ENCODE results near the gene SP2. TPM values are rescaled to one million over a fixed set of nuclear protein-coding genes. Genes with fewer than 3 reads are reported as not detected.

SP2 gene
- polyA plus RNA-seq (2013, experiment 1 of 2): 12.2 TPM
- 10.9 TPM for polyA plus RNA-seq (2013, experiment 2 of 2)

DNA sequence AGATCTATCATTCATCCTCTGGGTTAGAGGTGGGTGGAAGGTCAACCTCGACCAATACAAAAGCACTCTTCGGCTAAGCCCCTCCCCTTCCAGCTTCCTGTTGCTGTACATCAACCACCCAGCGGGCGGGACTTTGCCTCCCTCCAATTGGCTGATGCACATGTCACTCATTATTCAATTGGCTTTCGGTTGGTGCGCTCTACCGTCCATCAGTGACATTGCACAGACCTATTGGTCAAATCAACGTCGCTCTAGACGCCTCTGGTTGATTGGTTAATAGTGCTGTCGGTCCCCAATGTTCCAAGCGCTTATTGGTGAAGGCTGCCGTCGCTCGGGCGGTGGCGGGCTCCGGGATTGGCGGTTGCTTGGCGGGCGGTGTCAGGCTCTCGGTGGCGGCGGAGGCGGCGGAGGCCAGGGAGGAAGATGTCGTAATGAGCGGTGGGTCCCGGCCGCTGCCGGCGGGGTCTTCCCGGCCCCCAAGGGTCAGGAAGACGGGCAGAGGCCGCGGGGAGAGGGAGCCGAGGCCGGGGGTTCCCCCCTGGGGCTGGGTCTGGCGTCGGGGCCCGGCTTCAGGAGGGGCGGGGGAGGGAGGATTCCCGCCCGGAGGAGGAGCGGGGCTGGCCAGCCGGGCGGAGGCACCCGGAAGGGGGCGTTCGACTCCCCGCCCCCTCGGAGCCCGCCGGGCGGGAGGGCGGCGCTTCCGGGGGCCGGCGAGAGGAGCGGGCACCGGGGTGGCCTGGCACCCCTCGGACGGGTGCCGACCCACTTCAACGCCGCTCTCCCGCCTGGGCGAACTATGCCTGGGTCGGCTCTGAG is at the start of gene SP2:
Gene SP2, plus strand, starts transcription at position 381 of the 816 bp plus-strand sequence. Its CDS starts 51 bp downstream, at position 432.
- H3K9ac ChIP-seq (ENCODE audit: low read depth, low read length): peak within 1 kb of the TSS; percentile 91
- no peaks in the 10 kb centered on the region for H3K9me3 ChIP-seq (ENCODE audit: insufficient read depth, low read depth, low read length)
- H3K27ac ChIP-seq (ENCODE audit: low read depth, low read length): peak within 1 kb of the TSS; percentile 87
- H3K27me3 ChIP-seq (ENCODE audit: insufficient read depth, low read length): no peaks in the 10 kb centered on the region
- H3K36me3 ChIP-seq (ENCODE audit: insufficient read depth, low read length): no peaks in the 10 kb centered on the region
- H3K4me3 ChIP-seq (ENCODE audit: low read length): peak within 1 kb of the TSS; percentile 94
- under 1% methylated on average over 70 of the region's 70 CpGs for WGBS
- H3K4me1 ChIP-seq (ENCODE audit: insufficient read depth, low read length): peaks cover 23% of the 10 kb centered on the region

DNA sequence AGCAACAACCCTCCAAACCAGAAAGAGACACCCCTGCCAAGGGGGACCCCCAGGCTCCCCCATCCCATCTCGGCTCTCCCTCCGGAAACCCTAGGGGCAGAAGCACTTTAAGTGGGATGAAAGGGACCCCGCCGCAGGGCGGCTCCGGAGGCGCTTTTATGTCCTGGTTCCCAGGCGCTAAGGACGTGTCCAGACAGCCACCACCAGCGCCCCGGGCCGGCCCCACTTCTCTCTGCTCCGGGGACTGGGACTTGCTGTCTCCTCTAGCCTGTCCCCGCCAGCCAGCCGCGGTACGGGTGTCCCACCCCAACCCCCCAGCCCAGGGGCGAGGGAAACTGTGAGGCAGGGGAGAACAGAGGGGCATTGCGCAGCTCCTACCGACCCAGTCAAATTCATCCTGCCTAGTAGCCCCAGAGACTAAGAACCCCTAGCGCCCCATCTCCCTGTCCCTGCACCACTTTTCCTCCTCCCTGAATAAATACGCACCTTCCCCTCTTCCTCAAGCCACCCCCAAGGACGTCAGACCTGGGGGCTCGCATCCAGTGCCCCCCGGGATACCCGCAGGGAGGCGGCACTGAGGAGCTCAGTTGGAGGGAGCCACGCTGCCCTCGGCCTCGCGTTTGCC is 49.2 kb upstream of the SP2 start:
- WGBS: 43% methylated on average over 31 of the region's 31 CpGs
- Histone ChIP-seq H3K27me3 (ENCODE audit: insufficient read depth, low read length) (peaks cover 68% of the 10 kb centered on the region), H3K4me3 (ENCODE audit: low read length) (peak overlapping the region; percentile 44)

GRCh38 chr17:47847341-47848197 is 48.5 kb upstream of the SP2 start:
- Histone ChIP-seq H3K36me3 (ENCODE audit: insufficient read depth, low read length) (no peaks in the 10 kb centered on the region), H3K9ac (ENCODE audit: low read depth, low read length) (no peak overlapping the region), H3K27me3 (ENCODE audit: insufficient read depth, low read length) (peaks cover 75% of the 10 kb centered on the region), H3K9me3 (ENCODE audit: insufficient read depth, low read depth, low read length) (no peaks in the 10 kb centered on the region), H3K27ac (ENCODE audit: low read depth, low read length) (no peak overlapping the region), H3K4me3 (ENCODE audit: low read length) (peak overlapping the region; percentile 44), H3K4me1 (ENCODE audit: insufficient read depth, low read length) (peaks cover 15% of the 10 kb centered on the region)
- 31% methylated on average over 71 of the region's 71 CpGs for WGBS

More for the DNA sequence above, 49.2 kb upstream of the SP2 start:
- no peaks in the 10 kb centered on the region for H3K9me3 ChIP-seq (ENCODE audit: insufficient read depth, low read depth, low read length)
- H3K4me1 ChIP-seq (ENCODE audit: insufficient read depth, low read length): peaks cover 9% of the 10 kb centered on the region
- no peak overlapping the region for H3K27ac ChIP-seq (ENCODE audit: low read depth, low read length)
- no peaks in the 10 kb centered on the region for H3K36me3 ChIP-seq (ENCODE audit: insufficient read depth, low read length)
- H3K9ac ChIP-seq (ENCODE audit: low read depth, low read length): no peak overlapping the region

- Histone ChIP-seq H3K27ac (ENCODE audit: low read depth, low read length) (no peak overlapping the region), H3K4me1 (ENCODE audit: insufficient read depth, low read length) (peaks cover 15% of the 10 kb centered on the region), H3K36me3 (ENCODE audit: insufficient read depth, low read length) (no peaks in the 10 kb centered on the region), H3K4me3 (ENCODE audit: low read length) (peak overlapping the region; percentile 44), H3K27me3 (ENCODE audit: insufficient read depth, low read length) (peaks cover 81% of the 10 kb centered on the region), H3K9me3 (ENCODE audit: insufficient read depth, low read depth, low read length) (no peaks in the 10 kb centered on the region), H3K9ac (ENCODE audit: low read depth, low read length) (no peak overlapping the region)
- 47% methylated on average over 23 of the region's 23 CpGs for WGBS
These were observed 47.9 kb upstream of the SP2 start for GRCh38 chr17:47848198-47848513.

DNA sequence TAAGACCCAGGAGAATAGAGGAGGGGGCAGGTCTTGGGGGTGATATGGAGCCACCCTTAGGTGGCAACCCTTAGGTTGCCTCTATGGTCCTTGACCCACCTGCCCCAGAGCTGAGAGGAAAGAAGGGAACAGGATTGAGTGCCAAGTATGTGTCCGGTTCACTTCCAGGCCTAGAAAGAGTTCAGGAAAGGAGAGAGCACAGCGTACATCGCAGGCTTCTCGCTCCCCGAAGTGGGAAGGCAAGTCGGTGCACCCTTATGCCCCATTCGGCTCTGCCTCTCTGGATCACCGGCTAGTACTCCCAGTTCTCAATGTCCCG is 45.7 kb upstream of the SP2 start:
- Histone ChIP-seq H3K4me3 (ENCODE audit: low read length) (peak overlapping the region; percentile 58), H3K27me3 (ENCODE audit: insufficient read depth, low read length) (peaks cover 98% of the 10 kb centered on the region), H3K36me3 (ENCODE audit: insufficient read depth, low read length) (no peaks in the 10 kb centered on the region), H3K9me3 (ENCODE audit: insufficient read depth, low read depth, low read length) (no peaks in the 10 kb centered on the region), H3K27ac (ENCODE audit: low read depth, low read length) (no peak overlapping the region), H3K4me1 (ENCODE audit: insufficient read depth, low read length) (peaks cover 6% of the 10 kb centered on the region), H3K9ac (ENCODE audit: low read depth, low read length) (peak overlapping the region; percentile 64)
- 17% methylated on average over 9 of the region's 9 CpGs for WGBS

DNA sequence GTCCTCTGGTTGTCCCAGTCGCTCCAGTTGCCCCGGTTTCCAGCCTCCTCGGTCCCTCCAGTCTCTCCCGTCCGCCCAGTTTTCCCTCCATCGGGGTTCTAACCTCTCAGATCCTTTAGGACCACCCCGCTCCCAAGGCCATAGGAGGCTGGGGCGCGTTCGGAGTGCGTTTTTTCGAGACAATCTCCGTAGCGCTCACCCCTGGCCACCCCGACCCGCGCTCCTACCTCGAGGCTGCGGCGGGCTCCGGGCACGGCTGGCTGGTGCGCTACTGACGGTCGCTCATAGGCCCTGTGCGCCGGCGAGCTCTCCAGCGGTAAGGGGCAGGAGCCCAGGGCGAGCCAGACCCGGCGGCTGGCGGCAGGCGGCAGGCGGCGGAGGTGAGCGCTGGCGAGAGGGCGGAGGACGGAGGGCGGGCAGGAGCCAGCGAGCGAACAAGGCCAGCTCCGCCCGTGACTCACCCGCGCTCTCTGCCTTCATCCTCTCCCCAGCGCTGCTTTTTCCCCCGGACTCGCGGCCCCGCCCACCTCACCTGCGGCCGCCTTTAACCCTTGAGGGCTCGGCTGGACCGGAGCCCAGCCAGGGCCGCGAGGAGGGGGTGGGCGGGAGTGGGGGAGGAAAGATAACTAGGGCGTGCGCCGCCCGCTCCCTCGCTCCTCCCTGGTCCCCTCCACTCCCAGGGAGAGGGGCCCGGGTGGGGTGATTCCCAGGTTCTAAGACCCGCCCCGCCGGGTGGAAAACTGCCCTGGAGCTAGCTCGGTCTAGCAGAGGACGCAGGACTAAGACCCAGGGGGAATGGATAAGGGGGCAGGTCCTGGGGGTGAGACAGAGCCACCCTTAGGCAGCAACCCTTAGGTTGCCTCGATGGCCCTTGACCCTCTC is 45.1 kb upstream of the SP2 start, which contains the start of gene SP6:
Gene SP6, minus strand, starts transcription at position 472 of the 882 bp plus-strand sequence. CDS start 2,734 bp downstream, outside the sequence.
- WGBS: under 1% methylated on average over 62 of the region's 71 CpGs
- peaks cover 98% of the 10 kb centered on the region for H3K27me3 ChIP-seq (ENCODE audit: insufficient read depth, low read length)
- H3K4me3 ChIP-seq (ENCODE audit: low read length): peak within 1 kb of the TSS; percentile 58
- H3K36me3 ChIP-seq (ENCODE audit: insufficient read depth, low read length): no peaks in the 10 kb centered on the region
- peaks cover 10% of the 10 kb centered on the region for H3K4me1 ChIP-seq (ENCODE audit: insufficient read depth, low read length)
- no peak within 1 kb of the TSS for H3K27ac ChIP-seq (ENCODE audit: low read depth, low read length)
- peak within 1 kb of the TSS; percentile 64 for H3K9ac ChIP-seq (ENCODE audit: low read depth, low read length)
- no peaks in the 10 kb centered on the region for H3K9me3 ChIP-seq (ENCODE audit: insufficient read depth, low read depth, low read length)

GRCh38 chr17:47851764-47852112 is 44.3 kb upstream of the SP2 start:
- Histone ChIP-seq H3K9ac (ENCODE audit: low read depth, low read length) (no peak overlapping the region), H3K4me3 (ENCODE audit: low read length) (peak overlapping the region; percentile 58), H3K9me3 (ENCODE audit: insufficient read depth, low read depth, low read length) (no peaks in the 10 kb centered on the region), H3K4me1 (ENCODE audit: insufficient read depth, low read length) (peaks cover 15% of the 10 kb centered on the region), H3K27me3 (ENCODE audit: insufficient read depth, low read length) (peaks cover 98% of the 10 kb centered on the region), H3K27ac (ENCODE audit: low read depth, low read length) (no peak overlapping the region), H3K36me3 (ENCODE audit: insufficient read depth, low read length) (no peaks in the 10 kb centered on the region)
- WGBS: 3% methylated on average over 11 of the region's 11 CpGs

DNA sequence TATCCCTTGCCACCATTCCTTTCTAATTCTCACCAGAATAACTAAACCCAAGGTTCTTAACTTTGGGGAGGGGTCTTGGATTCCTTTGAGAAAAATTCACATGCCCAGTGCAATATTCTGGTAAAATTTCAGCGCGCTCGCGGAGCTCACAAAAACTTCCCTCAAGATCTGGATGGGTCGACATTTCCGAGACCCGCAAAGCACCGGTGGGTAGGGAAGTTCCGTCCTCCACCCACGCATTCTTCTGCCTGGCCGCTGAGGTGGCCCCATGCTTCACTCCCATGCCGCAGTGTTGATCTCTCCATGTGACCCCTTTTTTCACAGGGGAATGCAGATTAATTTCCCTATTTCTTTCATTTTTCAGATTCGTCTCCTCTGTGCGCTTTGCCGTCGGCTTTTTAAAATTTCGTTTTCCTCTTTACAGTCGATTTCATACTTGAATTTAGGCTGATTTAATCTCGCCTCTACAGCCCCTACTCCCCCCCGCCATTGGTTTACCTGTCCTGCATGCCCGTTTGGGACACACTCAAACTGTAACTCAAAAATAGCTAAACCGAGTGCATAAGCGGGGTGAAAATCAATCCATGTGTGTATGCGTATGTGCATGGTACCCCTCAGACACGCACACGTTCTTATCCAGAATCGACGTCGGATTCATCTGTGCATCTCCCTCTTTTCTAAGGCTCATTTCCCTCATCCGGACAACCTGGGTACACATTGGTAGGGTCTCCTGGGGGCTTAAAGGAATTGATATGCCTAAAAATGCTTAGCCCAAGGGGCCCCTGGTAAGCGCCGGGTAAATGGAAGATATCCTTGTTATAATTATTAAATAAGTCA is 43.7 kb upstream of the SP2 start:
- WGBS: 48% methylated on average over 32 of the region's 32 CpGs
- no peak overlapping the region for H3K9ac ChIP-seq (ENCODE audit: low read depth, low read length)

GRCh38 chr17:47853616-47854015 is 42.4 kb upstream of the SP2 start:
- H3K4me1 ChIP-seq (ENCODE audit: insufficient read depth, low read length): peaks cover 20% of the 10 kb centered on the region; the same call in 1 of the 2 replicates
- H3K9me3 ChIP-seq (ENCODE audit: insufficient read depth, low read depth, low read length): no peaks in the 10 kb centered on the region
- 67% methylated on average over 5 of the region's 5 CpGs for WGBS
- peaks cover 83% of the 10 kb centered on the region for H3K27me3 ChIP-seq (ENCODE audit: insufficient read depth, low read length)
- H3K4me3 ChIP-seq (ENCODE audit: low read length): no peak overlapping the region
- no peak overlapping the region for H3K9ac ChIP-seq (ENCODE audit: low read depth, low read length)
- H3K27ac ChIP-seq (ENCODE audit: low read depth, low read length): no peak overlapping the region
- H3K36me3 ChIP-seq (ENCODE audit: insufficient read depth, low read length): no peaks in the 10 kb centered on the region

More for the DNA sequence above, 43.7 kb upstream of the SP2 start:
- Histone ChIP-seq H3K9me3 (ENCODE audit: insufficient read depth, low read depth, low read length) (no peaks in the 10 kb centered on the region), H3K4me3 (ENCODE audit: low read length) (peak overlapping the region; percentile 58), H3K36me3 (ENCODE audit: insufficient read depth, low read length) (no peaks in the 10 kb centered on the region), H3K27ac (ENCODE audit: low read depth, low read length) (no peak overlapping the region), H3K4me1 (ENCODE audit: insufficient read depth, low read length) (peaks cover 15% of the 10 kb centered on the region), H3K27me3 (ENCODE audit: insufficient read depth, low read length) (peaks cover 96% of the 10 kb centered on the region)

DNA sequence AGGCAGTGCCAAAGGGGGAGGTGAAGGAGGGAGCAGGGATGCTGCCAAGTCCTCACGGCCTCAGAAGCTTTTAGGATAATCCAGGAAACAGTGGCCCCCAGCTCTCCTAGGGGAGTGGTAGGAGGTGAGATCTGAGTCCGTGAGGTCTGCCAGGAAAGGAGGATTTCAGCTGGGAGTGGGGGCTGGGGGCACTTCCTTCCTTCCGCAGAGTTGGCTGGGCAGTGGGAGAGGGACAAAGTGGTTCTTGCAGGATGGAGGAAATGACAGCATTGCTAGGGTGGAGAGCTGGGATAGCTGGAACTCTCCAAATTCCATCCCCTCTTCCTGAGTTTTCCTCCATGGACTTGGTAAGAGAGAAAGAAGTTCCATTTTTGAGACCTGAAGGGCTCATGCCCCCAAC is 40.3 kb upstream of the SP2 start:
- 52% methylated on average over 3 of the region's 3 CpGs for WGBS
- Histone ChIP-seq H3K9ac (ENCODE audit: low read depth, low read length) (no peak overlapping the region), H3K27me3 (ENCODE audit: insufficient read depth, low read length) (peaks cover 68% of the 10 kb centered on the region)

More for the DNA sequence above, 40.3 kb upstream of the SP2 start:
- Histone ChIP-seq H3K36me3 (ENCODE audit: insufficient read depth, low read length) (no peaks in the 10 kb centered on the region), H3K27ac (ENCODE audit: low read depth, low read length) (no peak overlapping the region), H3K4me3 (ENCODE audit: low read length) (no peak overlapping the region), H3K9me3 (ENCODE audit: insufficient read depth, low read depth, low read length) (no peaks in the 10 kb centered on the region), H3K4me1 (ENCODE audit: insufficient read depth, low read length) (peaks cover 20% of the 10 kb centered on the region; the same call in 1 of the 2 replicates)

Measured in HUES64 (cell line).